Fibroblast of the aortic adventitia (primary cell): ENCODE data around the gene ITGB2. TPM values are rescaled to one million over a fixed set of nuclear protein-coding genes. Genes with fewer than 3 reads are reported as not detected.

Experiments
- DNase-seq: peaks from one replicate; pipeline ENCODE4 v3.0.0-alpha.2; 2010; ENCODE audit warnings: low read depth
- H3K4me3 ChIP-seq: 2 replicates; pipeline ENCODE4 v1.5.1; 2011; ENCODE audit warnings: low read depth, mild to moderate bottlenecking, control low read depth, low read length, moderate library complexity
- CTCF ChIP-seq: IDR thresholded peaks from 2 replicates; pipeline ENCODE4 v1.5.1; 2011; ENCODE audit warnings: mild to moderate bottlenecking, low read length, control low read depth, inconsistent platforms; ENCODE audit not compliant: insufficient read depth
- total RNA-seq: library from RNA; depleted of rRNA; stranded (reverse); fragments of >200 nt; gene quantifications from 2 replicates; pipeline ENCODE4 v1.2.3, GENCODE V29; 2012; ENCODE audit warnings: low replicate concordance

Gene ITGB2
- total RNA-seq, 1 donor = 0.09 TPM

GRCh38 chr21:44965251-44966022, 44.7 kb upstream of the ITGB2 start:
- no peak overlapping the region for H3K4me3 ChIP-seq
- no peak for TF ChIP-seq CTCF
- no peak for DNase-seq

GRCh38 chr21:44964381-44964780, 43.7 kb upstream of the ITGB2 start:
- TF ChIP-seq CTCF = no peak
- no peak for DNase-seq
- H3K4me3 ChIP-seq = no peak overlapping the region

- H3K4me3 ChIP-seq = no peak overlapping the region
- TF ChIP-seq CTCF = no peak
- DNase-seq = peak; percentile 99
Observed at GRCh38 chr21:44962403-44962966, 41.8 kb upstream of the ITGB2 start.

- TF ChIP-seq CTCF = no peak
- H3K4me3 ChIP-seq = no peak overlapping the region
Observed at GRCh38 chr21:44960141-44961092, 39.7 kb upstream of the ITGB2 start.

GRCh38 chr21:44959376-44960091, 38.8 kb upstream of the ITGB2 start:
- H3K4me3 ChIP-seq = no peak overlapping the region
- no peak for DNase-seq
- TF ChIP-seq CTCF = no peak

More at GRCh38 chr21:44960141-44961092, 39.7 kb upstream of the ITGB2 start:
- no peak for DNase-seq
